ENCODE data around the gene PRSS57. TPM values are rescaled to one million over a fixed set of nuclear protein-coding genes. Genes with fewer than 3 reads are reported as not detected.
A peak's percentile ranks its signal among the peaks of the same experiment; 100 is the strongest.

PRSS57 gene
- total and polyA plus RNA-seq, 2 of the 13 experiments (the other 11 are each of a cell fraction or from before 2014, with no cell fraction given), result 0.12 TPM; not detected in 1

DNA sequence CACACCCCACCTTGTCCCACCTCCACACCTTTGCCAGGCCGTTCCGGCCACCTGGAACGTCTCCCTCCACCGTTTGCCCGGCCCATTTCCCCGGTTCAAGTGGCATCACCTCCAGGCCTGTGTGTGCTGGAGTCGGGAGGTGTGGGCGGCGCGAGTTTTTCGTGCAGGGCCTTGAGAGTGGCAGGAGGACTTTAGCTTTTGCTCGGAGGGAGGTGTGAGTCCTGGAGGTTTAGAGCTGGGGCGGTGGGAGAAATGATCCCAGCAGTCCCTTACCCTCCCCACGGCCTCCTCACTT lies 9.1 kb upstream of the PRSS57 start:
- no peak overlapping the region for H2AFZ ChIP-seq (ENCODE audit: low read length)
- POLR2A ChIA-PET, result interaction anchor here (0.5 to 3.6 kb wide), 19 partner anchors 9 to 314 kb away, joined by 3 to 56 read pairs (median 7); partner anchors contain the start of genes BSG, CDC34, FSTL3 and PRSS57
- peak overlapping the region; percentile 51 to 80 (median 54); a peak in 5 of 6 replicates for H3K4me3 ChIP-seq (replicated peaks in 1 of 3; ENCODE audit: insufficient read depth in 1 of 3, low read depth in 2 of 3, low read length in 3 of 3)
- no peak for DNase-seq (ENCODE audit: low spot score)
- no peaks in the 10 kb centered on the region for H3K79me2 ChIP-seq (ENCODE audit: insufficient read depth, low read length)
- ATAC-seq, result no peak
- peak overlapping the region; percentile 59 for H3K9ac ChIP-seq (ENCODE audit: insufficient read depth, low read depth, low read length)
- BruUV-seq (replicated peaks), result TSS peak; percentile 80
- peak overlapping the region; percentile 53 for H3K27ac ChIP-seq (ENCODE audit: extremely low read length, insufficient read depth, low read length)
- in situ Hi-C loops (cut with HindIII; ENCODE audit: extremely low pct_ligation_motif_present, low pct_unique_long_range_greater_than_20kb), result no loop called here
- no peaks in the 10 kb centered on the region for H4K20me1 ChIP-seq (ENCODE audit: insufficient read depth, low read length)
- intact Hi-C loops (cut with micrococcal nuclease; ENCODE audit: unreplicated experiment), result no loop called here
- CTCF ChIA-PET (ENCODE audit: low intra/inter-chr PET ratio, low total read pairs), result no interaction called here
- H3K27me3 ChIP-seq (ENCODE audit: control insufficient read depth in 1 of 2, insufficient read depth in 2 of 2, low read length in 2 of 2), result no peaks in the 10 kb centered on the region; a peak in 1 of 5 replicates
- peak overlapping the region; percentile 99 for H3K4me2 ChIP-seq (ENCODE audit: low read depth, low read length)
- FAIRE-seq, result no peak
- 9% methylated on average over 14 of the region's 14 CpGs for WGBS (ENCODE audit: low lambda C conversion rate)
- H3K9me3 ChIP-seq (ENCODE audit: low read length), result no peaks in the 10 kb centered on the region
- H3K36me3 ChIP-seq (replicated peaks in 1 of 2; ENCODE audit: control insufficient read depth in 1 of 2, insufficient read depth in 2 of 2, low read length in 2 of 2), result no peaks in the 10 kb centered on the region
- peaks cover 41% of the 10 kb centered on the region for H3K4me1 ChIP-seq (ENCODE audit: insufficient read depth, low read length)
- TF ChIP-seq PITX1 (CRISPR knock-in tag; IDR thresholded peaks at IDR 0.05) (peak; percentile 40), ZBTB8A (CRISPR knock-in tag; IDR thresholded peaks at IDR 0.05; ENCODE audit: borderline replicate concordance, low read depth) (no peak), PHB2 (IDR thresholded peaks at IDR 0.05; ENCODE audit: partially characterized antibody) (no peak), HOXA5 (CRISPR knock-in tag; IDR thresholded peaks at IDR 0.05) (peak; percentile 50; the same call in 1 of the 2 replicates), RFX5 (IDR thresholded peaks at IDR 0.05; ENCODE audit: low read depth, low read length) (no peak), ZNF670 (CRISPR knock-in tag; IDR thresholded peaks at IDR 0.05; ENCODE audit: borderline replicate concordance) (0 out of 2 replicates have a peak, but pooled peaks have one; percentile 62), CAMTA2 (CRISPR knock-in tag; IDR thresholded peaks at IDR 0.05; ENCODE audit: borderline replicate concordance) (0 out of 2 replicates have a peak, but pooled peaks have one; percentile 49), PAWR (CRISPR knock-in tag; IDR thresholded peaks at IDR 0.05; ENCODE audit: borderline replicate concordance) (no peak), ZMYM4 (CRISPR knock-in tag; IDR thresholded peaks at IDR 0.05) (0 out of 2 replicates have a peak, but pooled peaks have one; percentile 52), KDM5B (CRISPR knock-in tag; IDR thresholded peaks at IDR 0.05; ENCODE audit: borderline replicate concordance) (peak; percentile 64; the same call in 1 of the 2 replicates), ZMYM3 (CRISPR knock-in tag; IDR thresholded peaks at IDR 0.05) (peak; percentile 52; the same call in 1 of the 2 replicates), ZFP1 (CRISPR knock-in tag; IDR thresholded peaks at IDR 0.05) (no peak), ZMYM2 (CRISPR knock-in tag; IDR thresholded peaks at IDR 0.05) (no peak), ZNF333 (CRISPR knock-in tag; IDR thresholded peaks at IDR 0.05; ENCODE audit: borderline replicate concordance) (0 out of 2 replicates have a peak, but pooled peaks have one; percentile 36), ZNF12 (CRISPR knock-in tag; IDR thresholded peaks at IDR 0.05) (no peak), HMGA1 (CRISPR knock-in tag; conservative IDR thresholded peaks at IDR 0.05) (no peak), HOXA3 (CRISPR knock-in tag; IDR thresholded peaks at IDR 0.05) (peak; percentile 3; the same call in 1 of the 2 replicates), RFXAP (CRISPR knock-in tag; IDR thresholded peaks at IDR 0.05; ENCODE audit: borderline replicate concordance) (0 out of 2 replicates have a peak, but pooled peaks have one; percentile 29), ZKSCAN5 (CRISPR knock-in tag; IDR thresholded peaks at IDR 0.05) (peak; percentile 56; the same call in 1 of the 2 replicates), ZNF629 (CRISPR knock-in tag; conservative IDR thresholded peaks at IDR 0.05) (0 out of 2 replicates have a peak, but pooled peaks have one; percentile 14)
- TF ChIP-seq, protein P1, sequence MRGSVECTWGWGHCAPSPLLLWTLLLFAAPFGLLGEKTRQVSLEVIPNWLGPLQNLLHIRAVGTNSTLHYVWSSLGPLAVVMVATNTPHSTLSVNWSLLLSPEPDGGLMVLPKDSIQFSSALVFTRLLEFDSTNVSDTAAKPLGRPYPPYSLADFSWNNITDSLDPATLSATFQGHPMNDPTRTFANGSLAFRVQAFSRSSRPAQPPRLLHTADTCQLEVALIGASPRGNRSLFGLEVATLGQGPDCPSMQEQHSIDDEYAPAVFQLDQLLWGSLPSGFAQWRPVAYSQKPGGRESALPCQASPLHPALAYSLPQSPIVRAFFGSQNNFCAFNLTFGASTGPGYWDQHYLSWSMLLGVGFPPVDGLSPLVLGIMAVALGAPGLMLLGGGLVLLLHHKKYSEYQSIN (CRISPR knock-in tag; IDR thresholded peaks at IDR 0.05; ENCODE audit: borderline replicate concordance), result no peak

All from HepG2 (cell line).